HL-60/S4 treated with retinoic acid at 250 ng/mL for 4 days and 3 days (cell line): ENCODE results near the gene ALDH3A1.

ENCODE experiments used
- in situ Hi-C: fragments of 300-500 bp; cut with MboI; formaldehyde crosslinking; loops from 2 replicates; pipeline ENCODE4 v1.7.0; 2022; ENCODE audit warnings: low sequenced_read_pairs

The ALDH3A1 gene

DNA sequence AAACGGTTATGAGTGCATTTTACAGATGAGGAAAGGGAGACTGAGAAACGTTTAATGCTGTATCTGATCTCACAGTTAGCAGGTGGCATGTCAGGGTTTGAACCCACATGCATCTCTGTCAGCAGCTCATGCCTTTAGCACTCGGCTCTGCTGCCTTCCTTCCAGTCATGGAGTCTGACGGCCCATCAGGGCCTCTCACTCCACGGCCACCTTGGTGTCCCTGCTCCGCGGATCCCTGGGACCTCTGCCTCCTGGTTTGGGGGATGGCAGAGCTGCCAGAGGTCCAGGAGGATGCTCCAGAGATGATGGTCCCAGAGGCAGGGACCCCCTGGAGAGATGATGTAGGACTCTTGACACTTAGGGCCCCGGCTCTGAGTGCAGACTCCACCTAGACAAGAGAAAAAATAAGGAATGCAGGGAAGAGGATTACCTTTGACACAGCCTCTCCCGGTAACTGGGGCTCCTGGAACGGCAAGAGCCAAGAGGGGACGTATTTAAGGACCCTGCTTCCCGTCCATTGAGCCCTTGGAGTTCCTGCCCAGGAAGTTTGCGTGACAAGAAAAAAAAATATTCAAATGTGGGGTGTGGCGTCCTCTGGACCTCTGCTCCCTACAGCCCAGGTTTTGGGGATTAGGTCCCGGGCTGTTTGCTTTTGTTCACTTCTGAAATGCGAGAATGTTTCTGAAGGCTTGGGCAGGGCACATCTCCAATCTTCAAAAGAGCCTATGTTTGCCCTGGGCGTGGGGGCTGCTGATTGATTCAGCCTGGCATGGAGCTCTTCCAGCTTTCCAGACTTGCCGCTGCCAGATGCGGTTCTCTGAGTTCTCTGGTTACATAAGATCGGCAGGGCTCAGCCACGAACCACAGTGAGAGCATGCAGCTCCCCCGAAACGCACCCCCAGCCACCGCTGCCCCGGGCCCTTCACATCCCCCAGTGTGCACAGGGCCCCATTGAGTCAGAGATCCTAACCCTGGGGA is at the start of gene ALDH3A1:
TSS of gene ALDH3A1 (minus strand) at position 470 of the 978 bp plus-strand sequence. CDS start 3,169 bp downstream, outside the sequence.
- in situ Hi-C loops: loop anchor here (25.0 kb wide), 1 partner anchor 236 kb away; no protein-coding TSS in a partner anchor

DNA sequence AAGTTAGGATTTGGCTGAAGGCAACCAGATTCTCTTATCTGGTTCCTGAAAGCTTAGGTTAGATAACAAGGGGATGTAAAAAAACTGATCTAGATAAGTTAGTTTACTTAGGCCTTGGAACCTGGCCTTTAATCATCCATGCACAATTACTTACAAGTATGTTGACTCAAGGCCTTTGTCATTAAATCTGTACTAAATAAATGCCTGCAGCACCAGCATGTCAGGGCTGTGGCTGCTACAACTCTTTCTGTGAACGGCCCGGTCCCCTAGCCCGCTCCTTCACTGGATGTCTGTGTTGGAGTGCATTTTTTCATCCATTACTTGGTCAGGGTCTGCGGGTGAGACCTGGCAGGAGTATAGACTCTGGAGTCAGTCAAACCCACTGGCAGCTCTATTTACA is 48.4 kb upstream of the ALDH3A1 start:
- in situ Hi-C loops: no loop called here

DNA sequence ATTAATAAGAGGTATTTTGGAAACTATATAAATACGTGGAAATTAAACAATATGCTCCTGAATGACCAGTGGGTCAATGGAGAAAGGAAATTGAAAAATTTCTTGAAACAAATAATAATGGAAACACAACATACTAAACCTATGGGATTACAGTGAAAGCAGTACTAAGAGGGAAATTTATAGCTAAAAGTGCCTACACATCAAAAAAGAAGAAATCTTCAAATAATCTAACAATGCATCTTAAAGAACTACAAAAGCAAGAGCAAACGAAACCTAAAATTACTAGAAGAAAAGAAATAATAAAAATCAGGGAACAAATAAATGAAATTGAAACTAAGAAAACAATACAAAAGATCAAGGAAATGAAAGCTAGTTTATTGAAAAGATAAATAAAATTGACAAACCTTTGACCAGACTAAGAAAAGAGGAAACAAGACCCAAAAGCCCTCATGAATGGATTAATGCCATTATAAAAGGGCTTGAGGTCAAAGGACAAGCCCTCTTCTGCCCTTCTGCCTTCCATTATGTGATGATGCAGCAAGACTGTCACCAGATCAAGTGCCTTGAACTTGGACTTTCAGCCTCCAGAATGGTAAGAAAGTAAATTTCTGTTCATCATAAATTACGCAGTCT is 43.9 kb upstream of the ALDH3A1 start:
- in situ Hi-C loops: no loop called here

DNA sequence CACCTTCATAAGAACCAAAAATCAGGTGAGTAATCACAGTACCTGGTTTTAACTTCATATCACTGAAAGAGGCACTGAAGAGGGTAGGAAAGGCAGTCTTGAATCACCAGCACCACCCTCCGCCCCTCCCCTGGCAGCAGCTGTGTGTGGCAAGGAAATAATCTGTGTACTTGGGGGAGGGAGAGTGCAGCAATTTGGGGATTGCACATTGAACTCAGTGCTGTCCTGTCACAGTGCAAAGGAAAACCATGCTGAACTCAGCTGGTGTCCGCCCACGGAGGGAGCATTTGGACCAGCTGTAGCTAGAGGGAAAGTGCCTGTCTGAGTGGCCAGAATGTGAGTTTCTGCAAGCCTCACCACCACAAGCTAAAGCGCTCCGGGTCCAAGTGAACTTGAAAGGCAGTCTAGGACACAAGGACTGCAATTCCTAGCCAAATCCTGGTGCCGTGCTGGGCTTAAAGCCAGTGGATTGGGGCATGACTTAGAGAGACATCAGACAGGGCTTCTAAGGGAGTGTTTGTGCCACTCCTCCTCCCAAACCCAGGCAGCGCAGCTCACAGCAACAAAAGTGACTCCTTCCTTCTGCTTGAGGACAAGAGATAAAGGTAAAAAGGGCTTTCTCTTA is 39.7 kb upstream of the ALDH3A1 start:
- in situ Hi-C loops: no loop called here

DNA sequence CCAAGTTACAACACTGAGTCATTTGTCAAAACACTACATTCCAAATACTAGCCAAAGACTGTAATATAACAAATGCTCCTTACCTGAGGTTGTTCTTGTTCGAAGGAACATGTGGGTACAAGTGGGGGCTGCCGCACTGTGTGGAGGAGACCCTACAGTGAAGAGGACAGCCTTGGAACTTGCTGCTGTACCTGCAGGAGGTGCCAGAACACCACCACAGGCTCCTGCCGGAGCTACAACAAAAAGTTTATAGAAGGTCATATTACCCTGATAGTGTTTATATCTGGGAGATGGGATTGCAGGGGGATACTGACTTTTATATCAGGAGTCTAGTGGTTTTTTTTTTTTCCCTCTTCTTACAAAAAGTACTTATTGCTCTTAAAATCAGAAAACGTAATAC is 37.8 kb upstream of the ALDH3A1 start:
- in situ Hi-C loops: no loop called here

DNA sequence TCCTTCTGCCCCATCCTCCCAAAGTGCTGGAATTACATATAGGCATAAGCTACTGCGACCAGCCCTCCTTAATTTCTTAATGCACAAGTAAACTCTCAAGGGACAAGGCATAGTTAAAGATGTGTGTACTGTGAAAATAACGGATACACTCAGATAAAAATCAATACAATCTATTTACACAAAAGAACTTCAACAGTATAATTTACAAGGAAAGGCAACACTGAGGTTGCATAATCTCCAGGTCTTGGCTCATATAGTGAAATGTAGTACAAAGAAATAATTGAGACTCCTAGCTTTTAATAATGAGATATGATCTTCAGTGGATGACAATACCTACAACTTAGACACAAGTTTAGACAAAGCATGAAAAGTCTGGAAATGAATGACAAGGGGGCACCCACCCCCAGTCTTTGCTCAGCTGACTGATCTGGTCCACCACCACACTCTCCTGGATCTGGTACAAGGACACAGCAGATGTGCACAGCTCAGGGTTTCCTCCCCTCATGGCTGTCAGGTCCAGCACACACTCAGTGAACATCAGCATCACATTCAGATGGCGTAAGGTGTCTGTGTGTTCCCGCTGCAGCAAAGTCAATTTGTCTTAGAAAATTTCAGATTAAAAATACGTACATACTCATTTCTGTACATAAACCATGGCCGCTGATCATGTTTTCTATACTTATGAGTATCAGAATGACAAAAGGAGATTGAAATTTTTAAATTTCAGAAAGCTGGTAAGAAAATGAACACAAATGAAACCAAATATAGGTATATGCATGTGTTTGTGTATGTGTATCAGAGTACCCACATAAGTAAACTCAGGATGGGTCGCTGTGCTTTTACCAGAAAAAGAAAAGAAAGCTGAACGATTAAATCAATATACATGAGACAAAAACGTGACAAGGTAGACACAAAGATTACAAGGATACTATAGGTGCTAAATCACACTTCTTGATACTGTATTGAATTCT is 33.7 kb upstream of the ALDH3A1 start:
- in situ Hi-C loops: no loop called here

DNA sequence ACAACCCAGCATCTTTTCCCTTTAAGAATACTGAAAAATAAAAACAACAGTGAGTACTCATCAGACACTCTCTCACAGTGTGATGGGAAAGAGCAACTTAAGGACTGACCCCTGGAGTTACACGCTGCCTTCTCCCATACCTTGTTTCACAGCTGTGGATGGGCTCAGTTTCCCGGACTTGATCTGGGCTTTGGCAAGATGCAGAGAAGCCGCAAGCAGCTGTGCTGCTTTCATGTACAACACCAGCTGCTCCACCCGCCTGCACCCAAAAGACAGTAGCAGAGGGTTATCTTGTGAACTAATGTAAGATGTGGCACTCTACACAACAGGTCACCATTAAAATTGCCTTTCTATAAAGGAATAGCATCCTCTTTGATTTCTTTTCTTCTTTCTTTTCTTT is 32.7 kb upstream of the ALDH3A1 start:
- in situ Hi-C loops: no loop called here

DNA sequence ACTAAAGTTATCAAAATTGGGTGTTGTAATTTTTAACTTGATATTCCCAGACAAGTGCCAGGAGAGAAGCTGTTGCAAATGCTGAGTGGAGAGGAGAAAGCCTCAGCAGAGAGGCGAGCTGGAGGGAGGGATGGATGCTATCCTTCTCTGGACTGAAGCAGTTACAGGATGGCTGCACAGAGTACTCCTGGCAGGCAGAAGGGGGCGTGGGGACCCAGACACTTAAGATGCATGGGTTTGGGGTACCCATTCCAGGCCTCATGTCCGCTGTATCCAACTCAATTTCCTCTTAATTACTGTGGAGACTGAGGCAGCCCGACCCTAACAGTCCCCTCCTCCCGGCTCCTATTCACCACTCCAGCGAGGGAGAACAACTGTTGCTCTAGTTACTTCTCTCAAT is 25.4 kb upstream of the ALDH3A1 start:
- in situ Hi-C loops: loop anchor here (25.0 kb wide), 1 partner anchor 411 kb away; the partner anchor contains the start of gene B9D1

DNA sequence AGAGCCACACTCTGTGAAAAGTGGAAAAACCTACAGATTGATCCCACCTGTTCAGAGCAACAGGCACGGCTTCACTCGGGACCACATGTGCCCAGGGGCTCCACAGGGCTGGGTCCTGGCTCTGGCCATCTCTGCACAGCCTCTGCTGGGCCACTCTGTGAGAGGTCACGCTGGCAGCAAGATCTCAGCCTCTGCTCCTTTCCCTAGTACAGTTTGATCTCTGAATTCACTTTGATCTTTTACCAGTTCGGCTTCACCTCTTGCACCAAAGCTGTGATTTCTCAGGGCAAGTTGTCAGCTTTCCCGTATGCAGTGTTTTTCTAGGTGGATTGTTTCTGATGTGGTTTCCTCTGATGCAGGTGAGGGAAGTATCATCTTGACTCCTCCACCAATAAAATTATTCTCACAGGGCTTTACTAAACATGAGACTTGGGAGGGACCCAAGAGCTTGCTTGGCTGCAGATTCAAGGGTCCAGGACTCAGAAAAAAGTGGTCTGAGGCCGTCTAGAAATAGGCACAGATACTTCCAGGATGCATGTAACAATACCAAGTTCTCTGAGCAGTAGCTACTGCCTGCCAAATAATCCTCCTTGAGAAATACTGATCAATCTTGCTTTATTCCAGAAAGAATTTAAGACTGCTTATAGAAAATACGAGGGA is 24.0 kb upstream of the ALDH3A1 start:
- in situ Hi-C loops: loop anchor here (25.0 kb wide), 1 partner anchor 410 kb away; the partner anchor contains the start of gene B9D1

DNA sequence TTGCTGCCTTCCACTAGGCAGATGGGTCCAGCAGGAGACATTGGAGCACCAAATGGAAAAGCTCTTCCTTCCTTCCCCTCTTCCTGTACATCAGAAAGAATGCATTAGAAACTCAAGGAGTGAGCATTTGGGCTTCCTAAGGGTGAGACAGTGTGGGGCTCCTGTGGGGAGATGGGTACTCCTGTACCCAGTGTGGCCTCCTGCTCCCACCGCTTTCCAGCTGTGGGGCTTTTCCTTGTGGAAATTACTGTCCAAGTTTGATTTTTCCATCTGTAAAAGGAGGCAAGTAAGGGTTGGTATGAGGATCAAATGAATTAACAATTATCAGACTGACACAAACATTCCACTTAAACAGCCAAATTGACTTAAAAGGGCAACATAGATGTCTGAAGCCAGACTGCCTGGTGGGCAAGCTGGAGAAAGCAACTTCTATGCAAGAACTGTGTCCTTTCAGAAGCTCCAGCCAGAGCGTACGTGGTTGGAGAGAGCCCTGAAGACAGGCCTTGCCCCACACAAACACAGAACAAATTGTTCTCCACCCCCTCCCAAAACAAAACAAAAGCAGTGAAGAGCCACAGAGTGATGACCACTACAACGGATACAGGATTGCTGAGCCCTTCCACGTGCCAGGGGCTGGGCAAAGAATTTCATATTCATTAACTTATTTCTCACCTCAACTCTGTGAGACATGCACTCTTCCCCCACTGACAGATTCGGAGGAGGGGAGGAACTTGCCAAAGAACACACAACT is 23.1 kb upstream of the ALDH3A1 start:
- in situ Hi-C loops: loop anchor here (25.0 kb wide), 1 partner anchor 409 kb away; the partner anchor contains the start of gene B9D1

DNA sequence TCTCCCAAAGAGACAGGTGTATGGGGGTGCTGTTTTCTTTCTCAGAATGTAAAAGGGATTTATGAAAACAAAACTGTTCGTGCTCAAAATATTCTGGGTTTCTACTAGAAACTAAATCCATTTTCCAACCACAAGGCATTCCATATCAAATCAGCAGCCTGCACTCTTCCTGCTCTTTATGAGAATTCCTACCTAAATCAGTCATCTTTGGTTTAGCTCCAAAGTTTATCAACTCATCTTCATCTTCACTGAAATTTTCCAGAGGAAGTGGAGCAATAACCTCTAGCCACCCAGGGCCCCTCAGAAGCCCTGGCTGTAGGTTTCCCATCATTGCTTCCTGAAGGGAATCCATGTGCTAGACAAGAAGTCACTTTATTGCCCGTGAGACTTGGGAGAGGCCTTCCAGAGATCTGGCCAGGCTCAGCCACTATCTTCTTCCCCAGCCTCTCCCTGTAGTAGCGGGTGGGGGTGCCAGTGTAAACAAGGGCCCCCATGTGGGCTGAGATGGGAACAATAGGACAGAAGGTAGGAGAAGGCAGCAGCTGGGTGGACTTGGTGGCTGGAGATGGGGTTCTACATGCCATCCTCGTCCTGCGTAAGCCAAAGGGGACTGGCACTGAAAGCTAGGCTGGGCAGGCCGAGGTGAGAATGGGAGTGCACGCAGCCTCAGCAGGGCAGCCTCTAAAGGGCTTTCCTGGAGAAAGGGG is 22.0 kb upstream of the ALDH3A1 start:
- in situ Hi-C loops: loop anchor here (25.0 kb wide), 1 partner anchor 408 kb away; the partner anchor contains the start of gene B9D1

DNA sequence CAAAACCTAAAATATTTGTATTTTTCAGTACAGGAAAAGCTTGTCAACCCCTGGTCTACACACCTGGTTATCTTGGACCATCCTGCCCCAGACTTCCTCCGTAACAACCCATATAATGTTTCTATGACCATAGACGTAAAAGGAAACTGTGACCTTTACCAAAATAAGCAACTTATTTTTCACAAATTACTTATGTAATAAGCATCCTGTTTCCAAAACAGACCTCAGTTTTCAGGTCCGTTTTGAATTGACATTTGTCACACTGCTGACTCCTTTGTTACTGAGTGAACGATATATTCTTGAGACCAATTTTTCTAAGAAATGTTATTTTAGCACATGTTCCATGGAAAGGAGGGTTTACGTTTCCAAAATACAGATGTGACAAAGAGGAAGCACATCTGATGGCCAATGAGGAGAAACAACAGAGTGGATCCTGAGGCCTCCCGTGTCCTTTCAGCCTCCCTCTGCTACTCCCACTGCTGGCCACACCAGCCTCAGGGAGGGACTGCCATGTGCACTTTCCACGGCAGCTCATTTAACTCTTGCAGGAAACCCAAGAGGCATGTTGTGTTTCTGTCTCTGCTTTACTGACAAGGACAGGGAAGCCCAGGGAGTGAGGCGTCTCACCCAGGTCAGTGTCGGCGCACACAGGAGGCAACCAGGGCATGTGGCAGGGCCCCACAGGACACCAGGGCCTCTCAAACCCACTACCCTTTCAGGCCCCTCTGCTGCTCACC is 20.1 kb upstream of the ALDH3A1 start:
- in situ Hi-C loops: loop anchor here (25.0 kb wide), 1 partner anchor 406 kb away; the partner anchor contains the start of gene B9D1

DNA sequence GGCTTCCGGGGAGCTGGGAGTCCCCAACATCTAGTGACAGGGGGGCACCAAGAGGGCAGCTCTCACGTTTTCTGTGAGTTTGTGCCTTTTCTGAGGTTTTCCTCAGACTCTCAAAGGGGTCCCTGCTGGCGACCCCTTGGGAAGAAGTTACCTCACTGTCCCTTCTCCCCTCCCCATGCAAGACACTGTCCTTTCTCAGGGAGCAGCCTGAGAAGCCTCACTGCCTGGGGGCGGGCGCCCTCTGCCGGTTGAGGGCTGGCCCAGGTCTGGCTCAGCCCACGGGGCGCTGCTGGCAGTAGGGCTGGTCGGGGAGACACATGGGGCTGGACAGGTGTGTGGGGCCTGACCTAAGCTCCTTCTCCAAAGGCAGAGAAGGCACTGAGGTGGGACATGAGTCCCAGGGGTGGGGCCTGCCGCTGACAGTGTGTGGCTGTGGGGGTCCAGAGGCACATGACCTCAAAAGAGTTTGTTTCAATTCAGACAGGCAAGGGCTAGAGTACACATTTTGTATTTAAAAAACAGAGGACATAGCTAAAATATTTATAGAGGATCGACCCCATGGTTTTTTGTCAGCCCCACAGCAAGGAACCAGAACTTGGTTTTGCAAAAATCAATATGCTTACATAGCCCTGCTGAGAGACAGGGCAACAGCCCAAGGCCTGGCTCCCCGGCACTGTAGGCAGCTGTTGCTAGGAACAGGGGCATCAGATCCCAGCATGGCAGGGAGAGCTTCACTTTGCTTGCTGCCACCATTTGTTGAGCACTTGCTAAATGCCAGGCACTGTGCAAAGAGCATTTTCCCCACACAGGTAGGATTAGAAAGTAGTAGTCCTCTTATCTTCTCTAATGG is 18.5 kb upstream of the ALDH3A1 start:
- in situ Hi-C loops: loop anchor here (25.0 kb wide), 1 partner anchor 404 kb away; the partner anchor contains the start of gene B9D1

DNA sequence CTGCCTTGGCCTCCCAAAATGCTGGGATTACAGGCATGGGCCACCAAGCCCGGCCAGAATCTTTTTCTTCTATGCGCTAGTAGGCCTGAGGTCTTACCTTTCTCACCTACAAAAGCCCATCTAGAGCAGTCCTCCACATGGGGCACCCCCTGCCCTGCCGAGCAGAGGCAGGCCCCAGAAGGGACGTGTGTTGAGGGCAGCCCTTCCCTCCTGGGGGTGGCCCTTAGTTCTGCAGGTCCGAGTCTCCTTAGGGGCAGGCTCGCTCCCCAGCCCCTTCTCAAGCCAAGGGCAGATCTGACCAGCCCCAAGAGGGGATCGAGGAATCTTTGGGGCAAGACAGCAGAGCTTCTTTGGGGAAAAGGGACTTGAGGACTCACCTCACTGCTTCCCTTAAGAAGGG is 17.9 kb upstream of the ALDH3A1 start:
- in situ Hi-C loops: loop anchor here (25.0 kb wide), 1 partner anchor 404 kb away; the partner anchor contains the start of gene B9D1

DNA sequence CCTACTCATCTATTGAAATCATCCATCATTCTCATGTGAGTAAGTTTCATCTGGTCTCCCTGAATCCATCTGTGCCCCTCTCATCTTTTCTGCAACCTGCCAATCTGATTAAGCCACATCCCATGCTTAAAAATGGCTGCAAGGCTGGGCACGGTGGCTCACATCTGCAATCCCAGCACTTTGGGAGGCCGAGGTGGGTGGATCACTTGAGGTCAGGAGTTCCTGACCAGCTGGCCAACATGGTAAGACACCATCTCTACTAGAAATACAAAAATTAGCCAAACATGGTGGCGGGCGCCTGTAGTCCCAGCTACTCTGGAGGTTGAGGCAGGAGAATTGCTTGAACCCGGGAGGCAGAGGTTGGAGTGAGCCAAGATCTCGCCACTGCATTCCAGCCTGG is 15.9 kb upstream of the ALDH3A1 start:
- in situ Hi-C loops: loop anchor here (25.0 kb wide), 1 partner anchor 402 kb away; the partner anchor contains the start of gene B9D1

DNA sequence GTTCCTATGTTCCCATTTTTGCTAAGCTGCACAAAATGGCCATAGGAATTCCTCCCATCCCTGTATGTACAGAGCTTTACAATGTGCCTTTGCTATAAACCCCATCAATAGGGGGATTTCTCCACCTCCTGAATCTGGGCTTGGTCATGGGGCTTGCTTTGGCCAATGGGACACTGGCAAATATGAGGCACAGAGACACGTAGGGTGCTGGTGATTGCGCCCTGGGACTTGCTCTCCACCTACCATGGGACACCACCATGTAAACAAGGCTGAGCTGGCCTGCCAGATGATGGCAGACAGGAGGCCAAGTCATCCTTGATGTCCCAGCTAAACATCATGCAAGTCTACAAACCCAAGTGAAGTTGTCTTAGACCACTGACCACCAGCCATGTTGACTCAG is 15.3 kb upstream of the ALDH3A1 start:
- in situ Hi-C loops: loop anchor here (25.0 kb wide), 1 partner anchor 401 kb away; the partner anchor contains the start of gene B9D1
